WTC11 (cell line): ENCODE results near the gene SFI1. TPM values are rescaled to one million over a fixed set of nuclear protein-coding genes. Genes with fewer than 3 reads are reported as not detected.

Source experiments
- E2F1 ChIP-seq: sonication (generic); formaldehyde crosslinking; IDR thresholded peaks from 2 replicates; pipeline ENCODE4 v1.8.0; 2022; ENCODE audit warnings: mild to moderate bottlenecking, missing genetic modification reagents
- E2F5 ChIP-seq: sonication (generic); formaldehyde crosslinking; IDR thresholded peaks from 2 replicates; pipeline ENCODE4 v1.8.1; 2022; ENCODE audit warnings: mild to moderate bottlenecking, moderate library complexity, missing genetic modification reagents
- FOXJ3 ChIP-seq: sonication (generic); formaldehyde crosslinking; IDR thresholded peaks from 2 replicates; pipeline ENCODE4 v1.9.0; 2021; ENCODE audit warnings: missing genetic modification reagents, mild to moderate bottlenecking, borderline replicate concordance
- GABPB1 ChIP-seq: sonication (generic); formaldehyde crosslinking; IDR thresholded peaks from 2 replicates; pipeline ENCODE4 v1.8.1; 2023; ENCODE audit warnings: mild to moderate bottlenecking, missing genetic modification reagents
- GTF2I ChIP-seq: fragments of 250-450 bp; sonication (Bioruptor Pico); conservative IDR thresholded peaks from 2 replicates; pipeline ENCODE4 v1.4.0; 2021; ENCODE audit warnings: mild to moderate bottlenecking
- IRF1 ChIP-seq: sonication (generic); formaldehyde crosslinking; IDR thresholded peaks from 2 replicates; pipeline ENCODE4 v1.8.0; 2023; ENCODE audit warnings: missing genetic modification reagents
- RELA ChIP-seq: sonication (generic); formaldehyde crosslinking; IDR thresholded peaks from 2 replicates; pipeline ENCODE4 v1.8.1; 2022; ENCODE audit warnings: missing genetic modification reagents, mild to moderate bottlenecking, borderline replicate concordance
- TCF7 ChIP-seq: sonication (generic); formaldehyde crosslinking; IDR thresholded peaks from 2 replicates; pipeline ENCODE4 v1.8.0; 2022; ENCODE audit warnings: mild to moderate bottlenecking, low read depth, missing genetic modification reagents, moderate library complexity
- USF1 ChIP-seq: sonication (generic); formaldehyde crosslinking; IDR thresholded peaks from 2 replicates; pipeline ENCODE4 v1.8.0; 2022; ENCODE audit warnings: mild to moderate bottlenecking, missing genetic modification reagents
- ZBTB21 ChIP-seq: sonication (generic); formaldehyde crosslinking; IDR thresholded peaks from 2 replicates; pipeline ENCODE4 v1.8.1; 2023; ENCODE audit warnings: mild to moderate bottlenecking, missing genetic modification reagents, borderline replicate concordance
- ZNF219 ChIP-seq: sonication (generic); formaldehyde crosslinking; IDR thresholded peaks from 2 replicates; pipeline ENCODE4 v1.8.0; 2023; ENCODE audit warnings: missing genetic modification reagents, mild to moderate bottlenecking, borderline replicate concordance
- ZNF396 ChIP-seq: fragments of 250-450 bp; sonication (Bioruptor Pico); IDR thresholded peaks from 2 replicates; pipeline ENCODE4 v1.8.0; 2021; ENCODE audit warnings: mild to moderate bottlenecking, moderate library complexity, borderline replicate concordance
- ZNF416 ChIP-seq: fragments of 250-450 bp; sonication (Bioruptor Pico); IDR thresholded peaks from 2 replicates; pipeline ENCODE4 v1.9.0; 2021; ENCODE audit warnings: mild to moderate bottlenecking, inconsistent platforms
- ZNF532 ChIP-seq: fragments of 250-450 bp; sonication (Bioruptor Pico); IDR thresholded peaks from 2 replicates; pipeline ENCODE4 v1.9.0; 2021; ENCODE audit warnings: mild to moderate bottlenecking, borderline replicate concordance
- total RNA-seq: library from RNA; stranded (reverse); gene quantifications from 3 replicates; pipeline ENCODE4 v1.2.3, GENCODE V29; 2021
- TF ChIP-seq, protein P1 (sequence below): fragments of 250-450 bp; sonication (Bioruptor Pico); IDR thresholded peaks from 2 replicates; pipeline ENCODE4 v1.9.0; 2021; ENCODE audit warnings: mild to moderate bottlenecking
- TF ChIP-seq, protein P2 (sequence below): sonication (generic); formaldehyde crosslinking; conservative IDR thresholded peaks from 2 replicates; pipeline ENCODE4 v1.8.1; 2023; ENCODE audit warnings: mild to moderate bottlenecking, low read depth, missing genetic modification reagents, moderate library complexity
- TF ChIP-seq, protein P3 (sequence below): sonication (generic); formaldehyde crosslinking; IDR thresholded peaks from 2 replicates; pipeline ENCODE4 v1.8.1; 2023; ENCODE audit warnings: mild to moderate bottlenecking, missing genetic modification reagents
- TF ChIP-seq, protein P4 (sequence below): fragments of 250-450 bp; sonication (Bioruptor Pico); IDR thresholded peaks from 2 replicates; pipeline ENCODE4 v1.9.0; 2021; ENCODE audit warnings: moderate library complexity, mild to moderate bottlenecking, inconsistent platforms, borderline replicate concordance
- TF ChIP-seq, protein P5 (sequence below): sonication (generic); formaldehyde crosslinking; IDR thresholded peaks from 2 replicates; pipeline ENCODE4 v1.8.0; 2022; ENCODE audit warnings: mild to moderate bottlenecking, missing genetic modification reagents
- TF ChIP-seq, protein P6 (sequence below): sonication (generic); formaldehyde crosslinking; IDR thresholded peaks from 2 replicates; pipeline ENCODE4 v1.8.1; 2022; ENCODE audit warnings: mild to moderate bottlenecking, missing genetic modification reagents, moderate library complexity, borderline replicate concordance

Gene SFI1
- total RNA-seq, 1 experiment from 2014 or later = 43.6 TPM

- TF ChIP-seq, protein P1, sequence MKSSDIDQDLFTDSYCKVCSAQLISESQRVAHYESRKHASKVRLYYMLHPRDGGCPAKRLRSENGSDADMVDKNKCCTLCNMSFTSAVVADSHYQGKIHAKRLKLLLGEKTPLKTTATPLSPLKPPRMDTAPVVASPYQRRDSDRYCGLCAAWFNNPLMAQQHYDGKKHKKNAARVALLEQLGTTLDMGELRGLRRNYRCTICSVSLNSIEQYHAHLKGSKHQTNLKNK (CRISPR knock-in tag) = no peak
- no peak for TF ChIP-seq FOXJ3 (CRISPR knock-in tag)
- no peak for TF ChIP-seq TCF7 (CRISPR knock-in tag)
- TF ChIP-seq, protein P2, sequence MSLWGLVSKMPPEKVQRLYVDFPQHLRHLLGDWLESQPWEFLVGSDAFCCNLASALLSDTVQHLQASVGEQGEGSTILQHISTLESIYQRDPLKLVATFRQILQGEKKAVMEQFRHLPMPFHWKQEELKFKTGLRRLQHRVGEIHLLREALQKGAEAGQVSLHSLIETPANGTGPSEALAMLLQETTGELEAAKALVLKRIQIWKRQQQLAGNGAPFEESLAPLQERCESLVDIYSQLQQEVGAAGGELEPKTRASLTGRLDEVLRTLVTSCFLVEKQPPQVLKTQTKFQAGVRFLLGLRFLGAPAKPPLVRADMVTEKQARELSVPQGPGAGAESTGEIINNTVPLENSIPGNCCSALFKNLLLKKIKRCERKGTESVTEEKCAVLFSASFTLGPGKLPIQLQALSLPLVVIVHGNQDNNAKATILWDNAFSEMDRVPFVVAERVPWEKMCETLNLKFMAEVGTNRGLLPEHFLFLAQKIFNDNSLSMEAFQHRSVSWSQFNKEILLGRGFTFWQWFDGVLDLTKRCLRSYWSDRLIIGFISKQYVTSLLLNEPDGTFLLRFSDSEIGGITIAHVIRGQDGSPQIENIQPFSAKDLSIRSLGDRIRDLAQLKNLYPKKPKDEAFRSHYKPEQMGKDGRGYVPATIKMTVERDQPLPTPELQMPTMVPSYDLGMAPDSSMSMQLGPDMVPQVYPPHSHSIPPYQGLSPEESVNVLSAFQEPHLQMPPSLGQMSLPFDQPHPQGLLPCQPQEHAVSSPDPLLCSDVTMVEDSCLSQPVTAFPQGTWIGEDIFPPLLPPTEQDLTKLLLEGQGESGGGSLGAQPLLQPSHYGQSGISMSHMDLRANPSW (CRISPR knock-in tag) = no peak
- 0 out of 2 replicates have a peak, but pooled peaks have one; percentile 20 for TF ChIP-seq GABPB1 (CRISPR knock-in tag)
- TF ChIP-seq GTF2I (CRISPR knock-in tag) = no peak
- TF ChIP-seq ZNF396 (CRISPR knock-in tag) = no peak
- peak; percentile 52; the same call in 1 of the 2 replicates for TF ChIP-seq USF1
- TF ChIP-seq, protein P3, sequence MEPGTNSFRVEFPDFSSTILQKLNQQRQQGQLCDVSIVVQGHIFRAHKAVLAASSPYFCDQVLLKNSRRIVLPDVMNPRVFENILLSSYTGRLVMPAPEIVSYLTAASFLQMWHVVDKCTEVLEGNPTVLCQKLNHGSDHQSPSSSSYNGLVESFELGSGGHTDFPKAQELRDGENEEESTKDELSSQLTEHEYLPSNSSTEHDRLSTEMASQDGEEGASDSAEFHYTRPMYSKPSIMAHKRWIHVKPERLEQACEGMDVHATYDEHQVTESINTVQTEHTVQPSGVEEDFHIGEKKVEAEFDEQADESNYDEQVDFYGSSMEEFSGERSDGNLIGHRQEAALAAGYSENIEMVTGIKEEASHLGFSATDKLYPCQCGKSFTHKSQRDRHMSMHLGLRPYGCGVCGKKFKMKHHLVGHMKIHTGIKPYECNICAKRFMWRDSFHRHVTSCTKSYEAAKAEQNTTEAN (CRISPR knock-in tag) = 0 out of 2 replicates have a peak, but pooled peaks have one; percentile 16
- no peak for TF ChIP-seq ZNF219
- no peak for TF ChIP-seq E2F5 (CRISPR knock-in tag)
- no peak for TF ChIP-seq RELA
- TF ChIP-seq ZNF416 (CRISPR knock-in tag) = no peak
- TF ChIP-seq ZNF532 (CRISPR knock-in tag) = no peak
- TF ChIP-seq, protein P4, sequence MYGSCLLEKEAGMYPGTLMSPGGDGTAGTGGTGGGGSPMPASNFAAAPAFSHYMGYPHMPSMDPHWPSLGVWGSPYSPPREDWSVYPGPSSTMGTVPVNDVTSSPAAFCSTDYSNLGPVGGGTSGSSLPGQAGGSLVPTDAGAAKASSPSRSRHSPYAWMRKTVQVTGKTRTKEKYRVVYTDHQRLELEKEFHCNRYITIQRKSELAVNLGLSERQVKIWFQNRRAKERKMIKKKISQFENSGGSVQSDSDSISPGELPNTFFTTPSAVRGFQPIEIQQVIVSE (CRISPR knock-in tag) = no peak
- no peak for TF ChIP-seq IRF1 (CRISPR knock-in tag)
- TF ChIP-seq E2F1 (CRISPR knock-in tag) = no peak
- TF ChIP-seq ZBTB21 = peak; percentile 26; the same call in 1 of the 2 replicates
- TF ChIP-seq, protein P5, sequence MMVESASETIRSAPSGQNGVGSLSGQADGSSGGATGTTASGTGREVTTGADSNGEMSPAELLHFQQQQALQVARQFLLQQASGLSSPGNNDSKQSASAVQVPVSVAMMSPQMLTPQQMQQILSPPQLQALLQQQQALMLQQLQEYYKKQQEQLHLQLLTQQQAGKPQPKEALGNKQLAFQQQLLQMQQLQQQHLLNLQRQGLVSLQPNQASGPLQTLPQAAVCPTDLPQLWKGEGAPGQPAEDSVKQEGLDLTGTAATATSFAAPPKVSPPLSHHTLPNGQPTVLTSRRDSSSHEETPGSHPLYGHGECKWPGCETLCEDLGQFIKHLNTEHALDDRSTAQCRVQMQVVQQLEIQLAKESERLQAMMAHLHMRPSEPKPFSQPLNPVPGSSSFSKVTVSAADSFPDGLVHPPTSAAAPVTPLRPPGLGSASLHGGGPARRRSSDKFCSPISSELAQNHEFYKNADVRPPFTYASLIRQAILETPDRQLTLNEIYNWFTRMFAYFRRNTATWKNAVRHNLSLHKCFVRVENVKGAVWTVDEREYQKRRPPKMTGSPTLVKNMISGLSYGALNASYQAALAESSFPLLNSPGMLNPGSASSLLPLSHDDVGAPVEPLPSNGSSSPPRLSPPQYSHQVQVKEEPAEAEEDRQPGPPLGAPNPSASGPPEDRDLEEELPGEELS (CRISPR knock-in tag) = peak; percentile 88
- TF ChIP-seq, protein P6, sequence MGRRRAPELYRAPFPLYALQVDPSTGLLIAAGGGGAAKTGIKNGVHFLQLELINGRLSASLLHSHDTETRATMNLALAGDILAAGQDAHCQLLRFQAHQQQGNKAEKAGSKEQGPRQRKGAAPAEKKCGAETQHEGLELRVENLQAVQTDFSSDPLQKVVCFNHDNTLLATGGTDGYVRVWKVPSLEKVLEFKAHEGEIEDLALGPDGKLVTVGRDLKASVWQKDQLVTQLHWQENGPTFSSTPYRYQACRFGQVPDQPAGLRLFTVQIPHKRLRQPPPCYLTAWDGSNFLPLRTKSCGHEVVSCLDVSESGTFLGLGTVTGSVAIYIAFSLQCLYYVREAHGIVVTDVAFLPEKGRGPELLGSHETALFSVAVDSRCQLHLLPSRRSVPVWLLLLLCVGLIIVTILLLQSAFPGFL = no peak
These were observed 165.7 kb downstream of the SFI1 start, which contains the start of gene PISD (continued) for GRCh38 chr22:31661851-31662667.
